ENCODE results near the gene ATF7. TPM values are rescaled to one million over a fixed set of nuclear protein-coding genes. Genes with fewer than 3 reads are reported as not detected.

Gene ATF7
- polyA plus RNA-seq, 4 donors = 35.6 to 47.6 (median 44.7) TPM

- DNase-seq (ENCODE audit: low read depth in 4 of 4, low spot score in 2 of 4) = no peak
These were observed 121.9 kb downstream of the ATF7 start for GRCh38 chr12:53504004-53504920.

GRCh38 chr12:53502983-53503728, 123.0 kb downstream of the ATF7 start:
- no peak for DNase-seq (ENCODE audit: low read depth in 4 of 4, low spot score in 2 of 4)

DNA sequence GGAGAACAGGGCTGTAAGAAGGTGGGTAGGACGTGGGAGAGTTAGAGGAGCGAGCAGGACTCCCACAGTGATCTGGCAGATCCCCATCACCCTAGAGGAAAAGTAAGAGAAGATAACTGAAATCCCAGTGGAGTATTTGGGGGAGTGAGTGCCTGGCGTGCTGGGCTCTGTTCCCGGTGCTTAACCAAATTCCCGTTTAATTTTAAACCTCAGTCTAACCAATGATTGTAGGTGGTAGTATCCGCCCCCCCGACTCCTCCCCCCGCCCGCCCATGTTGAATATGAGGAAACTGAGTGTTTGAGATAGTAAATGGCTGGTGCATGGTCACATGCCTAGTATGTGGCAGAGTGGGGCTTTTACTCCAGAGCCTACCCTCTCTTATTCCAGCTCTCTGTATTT, 123.9 kb downstream of the ATF7 start:
- DNase-seq (ENCODE audit: low read depth in 4 of 4, low spot score in 2 of 4) = no peak

GRCh38 chr12:53501615-53502181, 124.5 kb downstream of the ATF7 start:
- DNase-seq (ENCODE audit: low read depth in 4 of 4, low spot score in 2 of 4) = no peak

- DNase-seq (ENCODE audit: low read depth in 4 of 4, low spot score in 2 of 4) = peak; percentile 97 to 99 (median 98)
These were observed 125.2 kb downstream of the ATF7 start, which contains the start of gene TARBP2 for GRCh38 chr12:53500776-53501614. TARBP2 (plus strand) TSS chr12:53501283; CDS start chr12:53501409, 126 bp downstream.

GRCh38 chr12:53500142-53500775, 125.9 kb downstream of the ATF7 start:
- no peak for DNase-seq (ENCODE audit: low read depth in 4 of 4, low spot score in 2 of 4)

- peak in 1 of 4 donors; percentile 37 for DNase-seq (ENCODE audit: low read depth in 4 of 4, low spot score in 2 of 4)
These were observed 126.7 kb downstream of the ATF7 start, which contains the start of gene MAP3K12 for GRCh38 chr12:53499266-53500141. MAP3K12 (minus strand) TSS chr12:53499458; CDS start chr12:53487391, 12,067 bp downstream.

DNA sequence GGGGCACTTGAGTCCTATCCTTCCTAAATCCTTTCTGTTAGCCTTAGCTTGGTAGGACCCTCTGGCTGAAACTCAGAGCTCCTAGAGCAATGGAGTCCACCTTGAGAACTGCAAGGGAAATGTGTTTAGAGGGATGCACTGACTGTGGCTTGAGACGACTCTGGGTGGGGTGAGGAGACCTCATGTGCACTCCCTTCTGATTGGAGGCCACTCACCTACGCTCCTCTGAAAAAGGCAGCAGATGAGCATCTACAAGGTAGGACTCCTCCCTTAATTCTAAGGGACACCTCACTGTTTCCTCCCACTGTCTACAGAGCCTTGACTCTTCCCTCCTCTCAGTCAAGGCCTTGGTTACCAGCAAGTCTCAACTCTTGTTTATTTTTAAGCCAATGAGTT, 127.9 kb downstream of the ATF7 start:
- no peak for DNase-seq (ENCODE audit: low read depth in 4 of 4, low spot score in 2 of 4)

DNA sequence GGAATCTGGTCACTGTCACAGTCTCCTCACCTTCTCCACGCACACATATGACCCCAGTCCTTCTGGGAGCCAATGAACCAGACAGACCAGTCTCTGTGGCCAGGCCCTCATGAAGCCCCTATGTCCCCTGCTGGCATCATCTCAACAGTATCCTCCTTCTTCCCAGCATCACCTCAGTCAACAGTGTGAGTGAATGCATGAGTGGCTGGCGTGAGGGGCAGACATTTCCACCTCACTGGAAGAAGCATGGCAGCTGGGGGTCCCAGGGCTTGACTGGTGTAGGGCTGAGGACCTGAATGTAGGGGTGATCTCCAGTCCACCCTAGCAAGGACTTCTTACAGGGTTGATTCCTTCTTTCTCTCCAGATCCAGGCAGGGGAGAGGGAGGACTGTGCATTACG, 128.7 kb downstream of the ATF7 start:
- no peak for DNase-seq (ENCODE audit: low read depth in 4 of 4, low spot score in 2 of 4)

- no peak for DNase-seq (ENCODE audit: low read depth in 4 of 4, low spot score in 2 of 4)
These were observed 129.5 kb downstream of the ATF7 start for GRCh38 chr12:53496752-53497032.

DNA sequence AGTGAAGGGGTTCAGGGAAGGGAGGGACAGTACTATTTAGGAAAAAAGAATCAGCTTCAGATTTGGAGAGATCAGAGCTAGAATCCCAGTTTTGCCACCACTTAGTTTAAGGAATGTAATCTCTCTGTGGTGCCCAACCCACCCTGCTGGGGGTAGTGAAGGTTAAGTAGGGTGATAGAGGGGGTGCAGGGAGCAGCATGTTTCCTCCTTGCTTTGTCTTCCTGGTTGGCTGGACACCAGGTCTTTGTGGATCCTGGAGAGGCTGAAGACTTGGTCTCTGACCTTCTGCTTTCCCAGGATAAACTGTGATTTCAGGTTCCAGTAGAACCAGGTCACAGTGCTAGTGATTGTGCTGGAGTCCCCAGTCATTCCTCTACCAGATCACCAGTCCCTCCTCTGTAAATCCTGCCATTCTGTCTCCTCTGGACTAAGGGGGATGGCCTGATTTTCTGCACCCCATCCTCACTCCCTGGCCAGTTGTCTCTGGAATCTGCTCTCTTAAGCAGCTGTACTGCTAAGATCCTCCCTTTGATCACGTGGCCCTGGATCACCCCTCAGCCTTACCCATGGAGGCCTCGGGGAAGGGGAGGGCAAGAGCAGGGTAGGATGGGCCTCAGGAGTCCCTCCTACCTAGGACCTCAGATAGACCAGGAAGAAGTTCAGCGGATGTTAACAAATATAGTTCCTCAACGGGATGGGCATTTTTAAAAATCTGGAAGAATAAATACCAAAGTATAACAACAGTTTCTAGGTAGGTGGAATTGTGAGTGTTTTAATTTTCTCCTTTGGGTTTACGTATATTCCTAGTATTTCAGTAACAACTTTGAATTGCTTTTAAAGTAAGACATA, 130.1 kb downstream of the ATF7 start:
- peak in 1 of 4 donors; percentile 46 for DNase-seq (ENCODE audit: low read depth in 4 of 4, low spot score in 2 of 4)

GRCh38 chr12:53493610-53494391, 132.4 kb downstream of the ATF7 start:
- no peak for DNase-seq (ENCODE audit: low read depth in 4 of 4, low spot score in 2 of 4)

DNA sequence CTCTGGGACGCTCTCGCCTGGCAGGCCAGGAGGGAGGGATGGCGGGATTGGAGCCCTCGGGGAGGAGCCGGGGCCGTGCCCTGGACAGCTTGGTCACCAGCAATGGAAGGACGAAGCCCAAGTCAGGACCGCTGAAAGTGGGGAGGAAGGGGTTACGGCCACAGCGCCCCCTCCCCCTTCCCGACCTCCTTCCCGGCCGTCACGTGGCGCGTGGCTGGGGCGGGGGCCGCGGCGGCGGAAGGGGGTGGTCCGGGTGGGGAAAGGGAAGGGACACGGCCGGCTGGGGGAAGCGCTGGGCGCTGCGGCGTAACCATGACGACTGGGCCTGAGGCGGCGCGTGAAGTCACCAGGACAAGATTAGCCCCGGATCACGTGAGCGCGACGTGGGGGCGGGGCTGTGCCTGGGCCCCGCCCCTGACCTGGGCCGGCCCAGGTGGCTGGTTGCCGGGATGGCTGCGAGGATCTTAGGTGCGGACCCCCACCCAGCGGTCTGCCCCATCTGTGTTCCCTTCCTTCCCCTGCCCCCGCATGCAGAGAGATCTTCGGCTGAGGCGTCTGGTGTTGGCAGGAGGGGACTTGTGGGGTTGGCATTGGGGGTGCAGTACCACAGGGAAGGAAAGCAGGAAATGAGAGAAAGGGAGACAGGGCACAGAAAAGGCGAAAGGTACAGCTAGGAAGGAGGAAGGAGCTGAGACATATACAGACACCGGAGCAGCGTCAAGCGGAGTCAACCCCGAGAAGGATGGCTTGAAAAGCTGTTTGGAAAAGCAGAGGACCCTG, 133.2 kb downstream of the ATF7 start:
- DNase-seq (ENCODE audit: low read depth in 4 of 4, low spot score in 2 of 4) = peak; percentile 82 to 93 (median 90)

GRCh38 chr12:53492188-53492587, 134.0 kb downstream of the ATF7 start:
- peak in 1 of 4 donors; percentile 31 for DNase-seq (ENCODE audit: low read depth in 4 of 4, low spot score in 2 of 4)

GRCh38 chr12:53489242-53489864, 136.8 kb downstream of the ATF7 start:
- DNase-seq (ENCODE audit: low read depth in 4 of 4, low spot score in 2 of 4) = peak in 1 of 4 donors; percentile 32
